WTC11 (cell line): ENCODE measurements around the gene LARP1. TPM values are rescaled to one million over a fixed set of nuclear protein-coding genes. Genes with fewer than 3 reads are reported as not detected.

Source experiments
- ATAC-seq: fragments of 200-7000 bp; cut with Tn5 transposase; 2 replicates; pipeline ENCODE4 v1.10.0; 2021; ENCODE audit warnings: mild to moderate bottlenecking, moderate library complexity
- CTCF ChIA-PET: fragments of 300-600 bp; sonication (Branson Sonifier 250); formaldehyde crosslinking; loops from one replicate; lab custom pipeline; 2021; ENCODE audit warnings: antibody characterized with exemption; lab: Charles Lee
- POLR2A ChIA-PET: fragments of 350-600 bp; sonication (Branson Sonifier 250); formaldehyde crosslinking; loops from one replicate; lab custom pipeline; 2021; ENCODE audit warnings: antibody characterized with exemption; lab: Charles Lee
- DNase-seq: peaks from one replicate; pipeline ENCODE4 v3.0.0; 2021; ENCODE audit warnings: low spot score
- H3K27ac Mint-ChIP-seq: 2 replicates; pipeline ENCODE4 v1.8.0; 2021; ENCODE audit warnings: mixed read lengths
- H3K27me3 Mint-ChIP-seq: 2 replicates; pipeline ENCODE4 v1.8.0; 2021; ENCODE audit warnings: low read depth, mild to moderate bottlenecking, moderate library complexity, mixed read lengths
- H3K36me3 Mint-ChIP-seq: 2 replicates; pipeline ENCODE4 v1.8.0; 2021; ENCODE audit warnings: mixed read lengths
- H3K4me1 Mint-ChIP-seq: 2 replicates; pipeline ENCODE4 v1.8.0; 2022; ENCODE audit warnings: mixed read lengths
- H3K4me3 Mint-ChIP-seq: 2 replicates; pipeline ENCODE4 v1.8.0; 2021; ENCODE audit warnings: mild to moderate bottlenecking, moderate library complexity, mixed read lengths
- H3K9me3 Mint-ChIP-seq: 2 replicates; pipeline ENCODE4 v1.8.0; 2021; ENCODE audit warnings: mixed read lengths
- AFF4 ChIP-seq: sonication (generic); formaldehyde crosslinking; IDR thresholded peaks from 2 replicates; pipeline ENCODE4 v1.8.1; 2023; ENCODE audit warnings: mild to moderate bottlenecking, missing genetic modification reagents, borderline replicate concordance
- E2F5 ChIP-seq: sonication (generic); formaldehyde crosslinking; IDR thresholded peaks from 2 replicates; pipeline ENCODE4 v1.8.1; 2022; ENCODE audit warnings: mild to moderate bottlenecking, moderate library complexity, missing genetic modification reagents
- ELF4 ChIP-seq: sonication (generic); formaldehyde crosslinking; IDR thresholded peaks from 2 replicates; pipeline ENCODE4 v1.8.1; 2022; ENCODE audit warnings: low read depth, mild to moderate bottlenecking, moderate library complexity, missing genetic modification reagents
- ETV6 ChIP-seq: sonication (generic); formaldehyde crosslinking; IDR thresholded peaks from 2 replicates; pipeline ENCODE4 v1.8.1; 2022; ENCODE audit warnings: mild to moderate bottlenecking, missing genetic modification reagents
- GRHL2 ChIP-seq: fragments of 250-450 bp; sonication (Bioruptor Pico); IDR thresholded peaks from 2 replicates; pipeline ENCODE4 v1.8.0; 2022; ENCODE audit warnings: mild to moderate bottlenecking, moderate library complexity; ENCODE audit not compliant: insufficient replicate concordance, severe bottlenecking
- NR1H2 ChIP-seq: sonication (generic); formaldehyde crosslinking; IDR thresholded peaks from 2 replicates; pipeline ENCODE4 v1.9.0; 2021; ENCODE audit warnings: mild to moderate bottlenecking, moderate library complexity, missing genetic modification reagents
- PRRX2 ChIP-seq: fragments of 250-450 bp; sonication (Bioruptor Pico); IDR thresholded peaks from 2 replicates; pipeline ENCODE4 v1.8.0; 2021; ENCODE audit warnings: mild to moderate bottlenecking
- SMAD3 ChIP-seq: sonication (generic); formaldehyde crosslinking; IDR thresholded peaks from 2 replicates; pipeline ENCODE4 v1.8.0; 2022; ENCODE audit warnings: missing genetic modification reagents, mild to moderate bottlenecking, borderline replicate concordance
- SOX15 ChIP-seq: fragments of 250-450 bp; sonication (Bioruptor Pico); IDR thresholded peaks from 2 replicates; pipeline ENCODE4 v1.9.0; 2021; ENCODE audit warnings: mild to moderate bottlenecking
- SP1 ChIP-seq: sonication (generic); formaldehyde crosslinking; conservative IDR thresholded peaks from 2 replicates; pipeline ENCODE4 v1.8.1; 2022; ENCODE audit warnings: missing genetic modification reagents
- TEAD4 ChIP-seq: sonication (generic); formaldehyde crosslinking; IDR thresholded peaks from 2 replicates; pipeline ENCODE4 v1.8.0; 2022; ENCODE audit warnings: mild to moderate bottlenecking, missing genetic modification reagents
- ZBTB21 ChIP-seq: sonication (generic); formaldehyde crosslinking; IDR thresholded peaks from 2 replicates; pipeline ENCODE4 v1.8.1; 2023; ENCODE audit warnings: mild to moderate bottlenecking, missing genetic modification reagents, borderline replicate concordance
- ZNF138 ChIP-seq: sonication (generic); formaldehyde crosslinking; conservative IDR thresholded peaks from 2 replicates; pipeline ENCODE4 v1.8.1; 2022; ENCODE audit warnings: mild to moderate bottlenecking, moderate library complexity, missing genetic modification reagents
- ZNF671 ChIP-seq: fragments of 250-450 bp; sonication (Bioruptor Pico); IDR thresholded peaks from 2 replicates; pipeline ENCODE4 v1.8.0; 2021; ENCODE audit warnings: mild to moderate bottlenecking
- total RNA-seq: library from RNA; stranded (reverse); gene quantifications from 3 replicates; pipeline ENCODE4 v1.2.3, GENCODE V29; 2021
- TF ChIP-seq, protein P1 (sequence below): sonication (generic); formaldehyde crosslinking; IDR thresholded peaks from 2 replicates; pipeline ENCODE4 v1.8.1; 2022; ENCODE audit warnings: missing genetic modification reagents, borderline replicate concordance
- TF ChIP-seq, protein P2 (sequence below): sonication (generic); formaldehyde crosslinking; IDR thresholded peaks from 2 replicates; pipeline ENCODE4 v1.8.1; 2023; ENCODE audit warnings: mild to moderate bottlenecking, missing genetic modification reagents, moderate library complexity
- TF ChIP-seq, protein P3 (sequence below): sonication (generic); formaldehyde crosslinking; IDR thresholded peaks from 2 replicates; pipeline ENCODE4 v1.8.0; 2022; ENCODE audit warnings: mild to moderate bottlenecking, missing genetic modification reagents

Gene LARP1
- total RNA-seq, 1 experiment from 2014 or later: 406 TPM

DNA sequence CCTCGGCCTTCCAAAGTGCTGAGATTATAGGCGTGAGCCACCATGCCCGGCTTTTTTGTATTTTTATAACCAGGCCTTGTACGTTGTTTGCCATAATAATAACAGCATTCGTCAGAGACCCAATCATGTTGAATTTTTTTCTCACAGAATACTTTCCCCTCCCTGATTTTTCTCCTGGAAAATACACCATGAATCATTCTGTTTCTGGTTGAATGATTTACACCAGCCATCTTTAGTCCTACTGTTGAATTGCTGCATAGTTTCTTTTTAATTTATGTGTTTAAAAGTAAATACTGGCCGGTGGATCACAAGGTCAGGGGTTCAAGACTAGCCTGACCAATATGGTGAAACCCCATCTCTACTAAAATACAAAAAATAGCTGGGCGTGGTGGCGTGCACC is 106.8 kb downstream of the LARP1 start:
- Mint-ChIP-seq H3K9me3 (no peaks in the 10 kb centered on the region), H3K27ac (no peak overlapping the region), H3K4me1 (peaks cover 25% of the 10 kb centered on the region), H3K27me3 (no peaks in the 10 kb centered on the region), H3K36me3 (peaks cover 40% of the 10 kb centered on the region), H3K4me3 (no peak overlapping the region)
- TF ChIP-seq, protein P1, sequence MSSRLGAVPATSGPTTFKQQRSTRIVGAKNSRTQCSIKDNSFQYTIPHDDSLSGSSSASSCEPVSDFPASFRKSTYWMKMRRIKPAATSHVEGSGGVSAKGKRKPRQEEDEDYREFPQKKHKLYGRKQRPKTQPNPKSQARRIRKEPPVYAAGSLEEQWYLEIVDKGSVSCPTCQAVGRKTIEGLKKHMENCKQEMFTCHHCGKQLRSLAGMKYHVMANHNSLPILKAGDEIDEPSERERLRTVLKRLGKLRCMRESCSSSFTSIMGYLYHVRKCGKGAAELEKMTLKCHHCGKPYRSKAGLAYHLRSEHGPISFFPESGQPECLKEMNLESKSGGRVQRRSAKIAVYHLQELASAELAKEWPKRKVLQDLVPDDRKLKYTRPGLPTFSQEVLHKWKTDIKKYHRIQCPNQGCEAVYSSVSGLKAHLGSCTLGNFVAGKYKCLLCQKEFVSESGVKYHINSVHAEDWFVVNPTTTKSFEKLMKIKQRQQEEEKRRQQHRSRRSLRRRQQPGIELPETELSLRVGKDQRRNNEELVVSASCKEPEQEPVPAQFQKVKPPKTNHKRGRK: no peak
- TF ChIP-seq ZNF138 (CRISPR knock-in tag) (no peak), NR1H2 (no peak), ZBTB21 (no peak), PRRX2 (CRISPR knock-in tag) (no peak), SMAD3 (no peak), SP1 (CRISPR knock-in tag) (no peak), SOX15 (CRISPR knock-in tag) (no peak), ELF4 (CRISPR knock-in tag) (no peak), ZNF671 (CRISPR knock-in tag) (no peak), TEAD4 (no peak), E2F5 (CRISPR knock-in tag) (no peak)
- TF ChIP-seq, protein P2, sequence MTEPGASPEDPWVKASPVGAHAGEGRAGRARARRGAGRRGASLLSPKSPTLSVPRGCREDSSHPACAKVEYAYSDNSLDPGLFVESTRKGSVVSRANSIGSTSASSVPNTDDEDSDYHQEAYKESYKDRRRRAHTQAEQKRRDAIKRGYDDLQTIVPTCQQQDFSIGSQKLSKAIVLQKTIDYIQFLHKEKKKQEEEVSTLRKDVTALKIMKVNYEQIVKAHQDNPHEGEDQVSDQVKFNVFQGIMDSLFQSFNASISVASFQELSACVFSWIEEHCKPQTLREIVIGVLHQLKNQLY (CRISPR knock-in tag): no peak
- TF ChIP-seq, protein P3, sequence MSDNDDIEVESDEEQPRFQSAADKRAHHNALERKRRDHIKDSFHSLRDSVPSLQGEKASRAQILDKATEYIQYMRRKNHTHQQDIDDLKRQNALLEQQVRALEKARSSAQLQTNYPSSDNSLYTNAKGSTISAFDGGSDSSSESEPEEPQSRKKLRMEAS (CRISPR knock-in tag): no peak
- CTCF ChIA-PET: no interaction called here
- POLR2A ChIA-PET: no interaction called here
- no peak for ATAC-seq
- no peak for DNase-seq

GRCh38 chr5:154862766-154863165 is 107.6 kb downstream of the LARP1 start:
- POLR2A ChIA-PET: no interaction called here
- CTCF ChIA-PET: no interaction called here
- no peaks in the 10 kb centered on the region for H3K27me3 Mint-ChIP-seq
- no peaks in the 10 kb centered on the region for H3K9me3 Mint-ChIP-seq
- ATAC-seq (no peak), DNase-seq (no peak)
- no peak for TF ChIP-seq AFF4 (CRISPR knock-in tag)
- TF ChIP-seq PRRX2 (CRISPR knock-in tag): no peak
- no peak for TF ChIP-seq ETV6 (CRISPR knock-in tag)
- TF ChIP-seq GRHL2 (CRISPR knock-in tag): no peak
- H3K4me1 Mint-ChIP-seq: peaks cover 22% of the 10 kb centered on the region
- H3K27ac Mint-ChIP-seq: peak overlapping the region; percentile 57; the same call in 1 of the 2 replicates
- H3K36me3 Mint-ChIP-seq: peaks cover 45% of the 10 kb centered on the region
- no peak overlapping the region for H3K4me3 Mint-ChIP-seq
